ENCODE measurements around the gene KRI1.

DNA sequence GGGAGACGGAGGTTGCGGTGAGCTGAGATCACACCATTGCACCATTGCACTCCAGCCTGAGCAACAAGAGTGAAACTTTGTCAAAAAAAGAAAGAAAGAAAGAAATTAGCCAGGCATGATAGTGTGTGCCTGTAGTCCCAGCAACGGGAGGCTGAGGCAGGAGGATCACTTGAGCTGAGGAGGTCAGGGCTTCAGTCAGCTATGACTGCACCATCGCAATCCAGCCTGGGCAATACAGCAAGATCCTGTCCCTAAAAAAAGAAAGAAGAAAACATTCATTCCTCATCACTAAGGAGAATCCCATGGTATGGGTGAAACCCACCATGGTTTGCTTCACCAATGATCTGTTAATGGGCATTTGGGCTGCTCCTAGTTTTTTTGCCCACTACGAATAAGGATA is 34.3 kb upstream of the KRI1 start:
- TF ChIP-seq, protein P1, sequence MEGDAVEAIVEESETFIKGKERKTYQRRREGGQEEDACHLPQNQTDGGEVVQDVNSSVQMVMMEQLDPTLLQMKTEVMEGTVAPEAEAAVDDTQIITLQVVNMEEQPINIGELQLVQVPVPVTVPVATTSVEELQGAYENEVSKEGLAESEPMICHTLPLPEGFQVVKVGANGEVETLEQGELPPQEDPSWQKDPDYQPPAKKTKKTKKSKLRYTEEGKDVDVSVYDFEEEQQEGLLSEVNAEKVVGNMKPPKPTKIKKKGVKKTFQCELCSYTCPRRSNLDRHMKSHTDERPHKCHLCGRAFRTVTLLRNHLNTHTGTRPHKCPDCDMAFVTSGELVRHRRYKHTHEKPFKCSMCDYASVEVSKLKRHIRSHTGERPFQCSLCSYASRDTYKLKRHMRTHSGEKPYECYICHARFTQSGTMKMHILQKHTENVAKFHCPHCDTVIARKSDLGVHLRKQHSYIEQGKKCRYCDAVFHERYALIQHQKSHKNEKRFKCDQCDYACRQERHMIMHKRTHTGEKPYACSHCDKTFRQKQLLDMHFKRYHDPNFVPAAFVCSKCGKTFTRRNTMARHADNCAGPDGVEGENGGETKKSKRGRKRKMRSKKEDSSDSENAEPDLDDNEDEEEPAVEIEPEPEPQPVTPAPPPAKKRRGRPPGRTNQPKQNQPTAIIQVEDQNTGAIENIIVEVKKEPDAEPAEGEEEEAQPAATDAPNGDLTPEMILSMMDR (conservative IDR thresholded peaks at IDR 0.05), result no peak
- TF ChIP-seq EZH2 (IDR thresholded peaks at IDR 0.05; ENCODE audit: low read depth), result no peak
